ENCODE data around the gene IGFALS. TPM values are rescaled to one million over a fixed set of nuclear protein-coding genes. Genes with fewer than 3 reads are reported as not detected.

The IGFALS gene
- total RNA-seq, 8 experiments from 2014 or later: 0.25 to 1.1 (median 0.68) TPM

DNA sequence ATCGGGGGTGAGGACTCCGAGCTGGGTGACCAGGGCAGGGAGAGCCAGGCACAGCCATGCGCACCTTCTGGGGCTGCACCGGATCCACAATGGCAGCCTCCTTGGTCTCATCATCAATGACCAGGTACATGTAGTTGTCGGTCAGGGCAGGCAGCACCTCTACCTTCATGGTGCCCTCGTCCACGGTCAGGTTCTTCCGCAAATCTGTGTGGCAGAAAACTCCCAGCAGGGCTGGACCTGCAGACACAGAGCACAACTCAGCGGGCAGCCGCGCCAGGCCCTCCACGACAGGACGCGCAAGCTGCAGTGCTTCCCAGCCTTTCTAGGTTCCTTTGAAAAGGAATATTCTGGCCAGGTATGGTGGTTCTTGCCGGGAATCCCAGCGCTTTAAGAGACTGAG lies 29.3 kb upstream of the IGFALS start:
- no peak for ATAC-seq (replicated peaks in 6 of 8)
- Histone ChIP-seq H3K4me1 (replicated peaks in 1 of 2) (peaks cover 6 to 11% of the 10 kb centered on the region in 2 donors), H3K4me3 (no peak overlapping the region), H3K27ac (no peak overlapping the region)
- 80 to 100% (median 99%) methylated on average over 1 to 7 of the region's 16 CpGs; no CpG with 5 or more reads in 4 of the 10 experiments for whole genome bisulfite sequencing, 10 experiments
- in situ Hi-C loops (cut with MboI; ENCODE audit: low pct_unique_long_range_greater_than_20kb in 2 of 9, low sequenced_read_pairs in 9 of 9, unreplicated experiment in 9 of 9): no loop called here

GRCh38 chr16:1821861-1822611 lies 28.5 kb upstream of the IGFALS start:
- 69 to 100% (median 82%) methylated on average over 1 to 13 of the region's 24 CpGs; no CpG with 5 or more reads in 3 of the 10 experiments for WGBS, 10 experiments
- in situ Hi-C loops (cut with MboI; ENCODE audit: low pct_unique_long_range_greater_than_20kb in 2 of 9, low sequenced_read_pairs in 9 of 9, unreplicated experiment in 9 of 9): no loop called here
- no peak overlapping the region for H3K4me3 ChIP-seq
- H3K4me1 ChIP-seq (replicated peaks in 1 of 2): peaks cover 6 to 9% of the 10 kb centered on the region in 2 donors
- no peak for ATAC-seq (replicated peaks in 6 of 8)
- no peak overlapping the region for H3K27ac ChIP-seq

- WGBS, 10 experiments: 90 to 100% methylated on average over 2 of the region's 12 CpGs; no CpG with 5 or more reads in 8 of the 10 experiments
- in situ Hi-C loops (cut with MboI; ENCODE audit: low pct_unique_long_range_greater_than_20kb in 2 of 9, low sequenced_read_pairs in 9 of 9, unreplicated experiment in 9 of 9): no loop called here
- peaks cover 6 to 9% of the 10 kb centered on the region in 2 donors for H3K4me1 ChIP-seq (replicated peaks in 1 of 2)
- no peak overlapping the region for H3K4me3 ChIP-seq
- H3K27ac ChIP-seq: no peak overlapping the region
- ATAC-seq (replicated peaks in 6 of 8): no peak
Measured at GRCh38 chr16:1820946-1821290, 27.4 kb upstream of the IGFALS start.

GRCh38 chr16:1820096-1820945 lies 26.8 kb upstream of the IGFALS start:
- no peak for ATAC-seq (replicated peaks in 6 of 8)
- Histone ChIP-seq H3K4me1 (replicated peaks in 1 of 2) (peaks cover under 1 to 3% of the 10 kb centered on the region in 2 donors), H3K27ac (no peak overlapping the region), H3K4me3 (no peak overlapping the region)
- WGBS, 10 experiments: 51 to 100% (median 91%) methylated on average over 2 to 7 of the region's 25 CpGs; no CpG with 5 or more reads in 6 of the 10 experiments
- in situ Hi-C loops (cut with MboI; ENCODE audit: low pct_unique_long_range_greater_than_20kb in 2 of 9, low sequenced_read_pairs in 9 of 9, unreplicated experiment in 9 of 9): no loop called here

GRCh38 chr16:1819611-1820010 lies 26.1 kb upstream of the IGFALS start:
- H3K4me3 ChIP-seq: no peak overlapping the region
- WGBS, 10 experiments: 51 to 100% (median 95%) methylated on average over 1 to 6 of the region's 15 CpGs; no CpG with 5 or more reads in 5 of the 10 experiments
- no peaks in the 10 kb centered on the region for H3K4me1 ChIP-seq (replicated peaks in 1 of 2)
- in situ Hi-C loops (cut with MboI; ENCODE audit: low pct_unique_long_range_greater_than_20kb in 2 of 9, low sequenced_read_pairs in 9 of 9, unreplicated experiment in 9 of 9): no loop called here
- H3K27ac ChIP-seq: no peak overlapping the region
- no peak for ATAC-seq (replicated peaks in 6 of 8)

DNA sequence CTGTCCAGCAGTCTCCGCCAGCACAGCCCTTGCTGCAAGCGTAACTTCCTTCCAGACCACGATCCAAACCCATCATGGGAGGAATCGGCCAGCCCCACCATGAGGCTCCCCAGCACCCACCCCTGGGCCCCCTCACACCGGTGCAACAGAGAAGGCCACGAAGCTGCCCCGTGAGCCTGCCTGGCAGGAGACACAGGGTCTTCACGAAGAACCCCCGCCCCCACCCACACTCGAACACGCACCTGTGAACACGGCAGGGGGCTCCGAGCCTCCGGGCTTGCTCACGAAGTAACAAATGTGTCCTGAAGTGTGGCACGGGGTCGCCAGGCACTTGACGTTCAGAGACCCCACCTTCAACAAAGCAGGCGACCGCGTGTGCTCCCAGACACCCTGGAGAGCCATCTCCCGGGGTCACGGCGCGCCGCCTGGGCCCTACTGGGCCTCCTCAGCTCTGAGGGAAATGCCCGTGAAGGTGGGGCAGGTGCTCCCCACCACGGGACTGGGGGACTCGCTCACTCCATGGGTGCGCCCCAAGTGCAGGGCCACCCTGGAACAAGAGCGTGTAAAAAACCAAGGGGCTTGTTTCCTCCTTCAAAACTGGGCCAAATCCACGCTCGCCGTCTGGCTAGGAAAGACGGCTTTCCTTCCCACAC lies 25.5 kb upstream of the IGFALS start:
- H3K27ac ChIP-seq: no peak overlapping the region
- no peaks in the 10 kb centered on the region for H3K4me1 ChIP-seq (replicated peaks in 1 of 2)
- in situ Hi-C loops (cut with MboI; ENCODE audit: low pct_unique_long_range_greater_than_20kb in 2 of 9, low sequenced_read_pairs in 9 of 9, unreplicated experiment in 9 of 9): no loop called here
- 80 to 100% (median 90%) methylated on average over 1 to 5 of the region's 35 CpGs; no CpG with 5 or more reads in 5 of the 10 experiments for WGBS, 10 experiments
- H3K4me3 ChIP-seq: no peak overlapping the region
- peak in 2 of 8 experiments; percentile 2 for ATAC-seq (replicated peaks in 6 of 8)

DNA sequence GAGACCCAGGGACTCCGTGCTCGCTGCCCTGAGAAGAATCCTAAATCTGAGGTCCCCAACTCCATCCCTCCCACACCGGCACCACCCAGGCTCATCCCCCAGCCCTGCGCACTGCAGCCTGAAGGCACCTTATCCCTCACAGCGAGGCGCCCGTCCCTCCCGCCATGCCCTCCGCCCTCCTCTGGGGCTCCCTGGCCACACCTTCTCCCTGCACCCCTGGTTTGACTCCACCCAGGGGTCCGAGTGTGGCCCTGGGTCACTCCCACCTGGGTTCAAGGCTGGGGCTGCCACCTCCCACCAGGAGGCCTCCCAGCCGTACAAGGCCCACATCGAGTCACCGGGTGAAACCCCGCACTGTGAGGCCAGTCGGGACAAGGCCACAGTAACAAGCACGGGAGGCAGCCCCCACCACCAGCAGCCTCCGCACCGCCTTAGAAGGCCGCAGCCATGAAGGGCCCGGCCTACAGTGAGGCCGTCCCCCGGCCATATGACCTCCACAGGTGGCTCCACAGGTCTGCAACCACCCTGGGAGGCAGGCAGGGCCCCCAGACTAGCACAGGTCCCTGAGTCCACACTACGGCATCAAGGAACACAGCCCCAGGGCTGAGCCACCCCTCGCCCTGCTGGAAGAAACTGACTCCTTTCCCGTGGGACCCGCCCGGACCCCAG lies 24.8 kb upstream of the IGFALS start:
- ATAC-seq (replicated peaks in 6 of 8): peak in 3 of 8 experiments; percentile 21 to 26 (median 22)

GRCh38 chr16:1817716-1818115 lies 24.2 kb upstream of the IGFALS start:
- 80% methylated on average over 4 of the region's 17 CpGs; no CpG with 5 or more reads in 9 of the 10 experiments for WGBS, 10 experiments
- no peak overlapping the region for H3K27ac ChIP-seq
- no peaks in the 10 kb centered on the region for H3K4me1 ChIP-seq (replicated peaks in 1 of 2)
- in situ Hi-C loops (cut with MboI; ENCODE audit: low pct_unique_long_range_greater_than_20kb in 2 of 9, low sequenced_read_pairs in 9 of 9, unreplicated experiment in 9 of 9): no loop called here
- ATAC-seq (replicated peaks in 6 of 8): peak in 3 of 8 experiments; percentile 6 to 14 (median 13)
- H3K4me3 ChIP-seq: no peak overlapping the region

More for the DNA sequence above, 24.8 kb upstream of the IGFALS start:
- no peak overlapping the region for H3K27ac ChIP-seq
- no peak overlapping the region for H3K4me3 ChIP-seq
- WGBS, 10 experiments: 80 to 100% (median 100%) methylated on average over 1 to 11 of the region's 27 CpGs; no CpG with 5 or more reads in 7 of the 10 experiments
- H3K4me1 ChIP-seq (replicated peaks in 1 of 2): no peaks in the 10 kb centered on the region
- in situ Hi-C loops (cut with MboI; ENCODE audit: low pct_unique_long_range_greater_than_20kb in 2 of 9, low sequenced_read_pairs in 9 of 9, unreplicated experiment in 9 of 9): no loop called here

DNA sequence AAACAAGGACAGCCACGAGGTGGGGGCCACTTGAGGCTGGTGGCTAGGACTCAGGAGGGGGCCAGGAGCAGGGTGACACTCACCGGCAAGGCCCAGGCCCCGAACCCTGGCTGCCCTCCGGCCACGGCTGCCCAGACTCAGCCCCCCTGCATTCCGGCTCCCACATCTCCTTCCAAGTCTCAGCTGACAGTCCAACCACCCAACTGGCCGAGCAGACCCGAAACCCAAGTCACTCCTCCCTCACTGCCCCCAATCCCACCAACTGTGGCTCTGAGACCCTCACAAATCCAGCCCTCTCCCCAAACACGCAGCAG lies 23.7 kb upstream of the IGFALS start:
- in situ Hi-C loops (cut with MboI; ENCODE audit: low pct_unique_long_range_greater_than_20kb in 2 of 9, low sequenced_read_pairs in 9 of 9, unreplicated experiment in 9 of 9): no loop called here
- peak in 1 of 8 experiments; percentile 2 for ATAC-seq (replicated peaks in 6 of 8)
- WGBS, 10 experiments: 93 to 100% methylated on average over 1 to 6 of the region's 9 CpGs; no CpG with 5 or more reads in 8 of the 10 experiments
- no peak overlapping the region for H3K27ac ChIP-seq
- no peaks in the 10 kb centered on the region for H3K4me1 ChIP-seq (replicated peaks in 1 of 2)
- H3K4me3 ChIP-seq: no peak overlapping the region

DNA sequence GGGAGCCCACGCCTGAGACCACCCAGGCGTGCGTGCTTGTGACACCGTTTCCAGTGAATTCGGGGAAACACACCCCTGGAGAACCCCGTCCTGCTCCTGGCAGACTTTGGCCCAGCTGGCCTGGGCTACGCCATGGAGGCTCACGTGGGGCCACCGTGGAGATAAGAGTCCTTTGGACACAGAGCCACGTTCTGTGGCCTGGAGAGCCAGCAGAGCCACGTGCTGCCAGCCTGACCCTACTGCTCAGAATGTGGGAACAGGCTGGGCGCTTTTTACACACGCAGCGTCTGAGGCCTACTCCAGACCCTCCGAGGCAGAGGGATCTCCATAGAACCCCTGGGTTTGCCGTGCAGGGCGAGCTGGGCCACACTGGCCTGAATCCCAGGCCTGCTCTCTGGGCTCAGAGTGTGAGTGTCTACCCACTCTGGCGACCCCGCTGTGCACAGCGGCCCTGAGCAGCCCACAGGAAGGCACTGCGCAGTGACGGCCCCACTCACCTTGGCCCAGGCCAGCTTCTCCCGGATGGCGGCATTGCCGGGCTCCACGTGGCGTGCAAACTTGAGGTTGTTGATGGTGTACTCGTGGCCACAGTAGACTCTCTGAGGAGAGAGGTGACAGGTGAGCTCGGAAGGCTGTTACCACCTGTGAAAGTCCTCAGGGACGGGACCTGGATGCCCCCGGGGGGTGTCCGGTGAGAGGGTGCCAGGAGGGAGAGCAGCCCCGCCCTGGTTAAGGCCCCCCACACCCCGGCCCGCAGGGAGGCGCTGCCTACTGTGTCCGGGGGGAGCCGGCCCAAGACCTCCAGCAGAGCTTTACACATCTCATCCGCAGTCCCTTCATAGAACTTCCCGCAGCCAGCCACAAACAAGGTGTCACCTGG lies 23.1 kb upstream of the IGFALS start:
- in situ Hi-C loops (cut with MboI; ENCODE audit: low pct_unique_long_range_greater_than_20kb in 2 of 9, low sequenced_read_pairs in 9 of 9, unreplicated experiment in 9 of 9): no loop called here
- 81 to 100% (median 91%) methylated on average over 1 to 16 of the region's 40 CpGs; no CpG with 5 or more reads in 6 of the 10 experiments for WGBS, 10 experiments

GRCh38 chr16:1815461-1815860 lies 22.0 kb upstream of the IGFALS start:
- Histone ChIP-seq H3K27ac (no peak overlapping the region), H3K4me3 (no peak overlapping the region), H3K4me1 (replicated peaks in 1 of 2) (no peaks in the 10 kb centered on the region)
- 83 to 96% (median 94%) methylated on average over 3 to 8 of the region's 11 CpGs; no CpG with 5 or more reads in 4 of the 10 experiments for WGBS, 10 experiments
- in situ Hi-C loops (cut with MboI; ENCODE audit: low pct_unique_long_range_greater_than_20kb in 2 of 9, low sequenced_read_pairs in 9 of 9, unreplicated experiment in 9 of 9): no loop called here
- no peak for ATAC-seq (replicated peaks in 6 of 8)

More for the DNA sequence above, 23.1 kb upstream of the IGFALS start:
- no peak overlapping the region for H3K4me3 ChIP-seq
- H3K4me1 ChIP-seq (replicated peaks in 1 of 2): no peaks in the 10 kb centered on the region
- no peak overlapping the region for H3K27ac ChIP-seq
- peak in 2 of 8 experiments; percentile 11 to 13 for ATAC-seq (replicated peaks in 6 of 8)

- in situ Hi-C loops (cut with MboI; ENCODE audit: low pct_unique_long_range_greater_than_20kb in 2 of 9, low sequenced_read_pairs in 9 of 9, unreplicated experiment in 9 of 9): no loop called here
- no peaks in the 10 kb centered on the region for H3K4me1 ChIP-seq (replicated peaks in 1 of 2)
- ATAC-seq (replicated peaks in 6 of 8): peak in 6 of 8 experiments; percentile 38 to 100 (median 82)
- H3K27ac ChIP-seq: no peak overlapping the region
- 0 to 69% (median 42%) methylated on average over 2 to 11 of the region's 17 CpGs; no CpG with 5 or more reads in 1 of the 10 experiments for WGBS, 10 experiments
- H3K4me3 ChIP-seq: no peak overlapping the region
Measured at GRCh38 chr16:1812732-1813163, 19.2 kb upstream of the IGFALS start.
